ENCODE results near the gene HTR3B. TPM values are rescaled to one million over a fixed set of nuclear protein-coding genes. Genes with fewer than 3 reads are reported as not detected.

Gene HTR3B
- polyA plus RNA-seq, 1 donor (not counting 4 experiments of a cell fraction or from before 2014, with no cell fraction given), result not detected

DNA sequence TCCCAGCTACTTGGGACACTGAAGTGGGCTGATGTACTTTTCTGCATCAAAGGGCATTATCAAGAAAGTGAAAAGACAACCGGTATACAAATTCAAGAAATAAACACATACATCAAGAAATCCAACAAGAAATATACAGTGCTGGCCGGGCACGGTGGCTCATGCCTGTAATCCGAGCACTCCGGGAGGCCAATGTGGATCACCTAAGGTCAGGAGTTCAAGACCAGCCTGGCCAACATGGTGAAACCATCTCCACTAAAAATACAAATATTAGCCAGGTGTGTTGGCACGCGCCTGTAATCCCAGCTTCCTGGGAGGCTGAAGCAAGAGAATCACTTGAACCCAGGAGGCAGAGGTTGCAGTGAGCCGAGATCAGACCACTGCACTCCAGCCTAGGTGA, 38.7 kb upstream of the HTR3B start:
- TF ChIP-seq EZH2 (IDR thresholded peaks at IDR 0.05; ENCODE audit: low read length), result no peak
- TF ChIP-seq, protein P1, sequence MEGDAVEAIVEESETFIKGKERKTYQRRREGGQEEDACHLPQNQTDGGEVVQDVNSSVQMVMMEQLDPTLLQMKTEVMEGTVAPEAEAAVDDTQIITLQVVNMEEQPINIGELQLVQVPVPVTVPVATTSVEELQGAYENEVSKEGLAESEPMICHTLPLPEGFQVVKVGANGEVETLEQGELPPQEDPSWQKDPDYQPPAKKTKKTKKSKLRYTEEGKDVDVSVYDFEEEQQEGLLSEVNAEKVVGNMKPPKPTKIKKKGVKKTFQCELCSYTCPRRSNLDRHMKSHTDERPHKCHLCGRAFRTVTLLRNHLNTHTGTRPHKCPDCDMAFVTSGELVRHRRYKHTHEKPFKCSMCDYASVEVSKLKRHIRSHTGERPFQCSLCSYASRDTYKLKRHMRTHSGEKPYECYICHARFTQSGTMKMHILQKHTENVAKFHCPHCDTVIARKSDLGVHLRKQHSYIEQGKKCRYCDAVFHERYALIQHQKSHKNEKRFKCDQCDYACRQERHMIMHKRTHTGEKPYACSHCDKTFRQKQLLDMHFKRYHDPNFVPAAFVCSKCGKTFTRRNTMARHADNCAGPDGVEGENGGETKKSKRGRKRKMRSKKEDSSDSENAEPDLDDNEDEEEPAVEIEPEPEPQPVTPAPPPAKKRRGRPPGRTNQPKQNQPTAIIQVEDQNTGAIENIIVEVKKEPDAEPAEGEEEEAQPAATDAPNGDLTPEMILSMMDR (optimal IDR thresholded peaks at IDR 0.05 in 1 of 3, IDR thresholded peaks at IDR 0.05 in 1 of 3, conservative IDR thresholded peaks at IDR 0.05 in 1 of 3; ENCODE audit: extremely low read depth in 1 of 3, insufficient read depth in 2 of 3, low read length in 3 of 3), result no peak
- no peak overlapping the region for H3K4me2 ChIP-seq (ENCODE audit: control insufficient read depth, extremely low read depth, insufficient read depth, low read depth, low read length)
- DNase-seq (ENCODE audit: low read depth, low spot score) (no peak), FAIRE-seq (no peak)
- H3K9ac ChIP-seq (ENCODE audit: control insufficient read depth, extremely low read depth, insufficient read depth, low read length), result no peak overlapping the region
- H3K27me3 ChIP-seq (ENCODE audit: control insufficient read depth, extremely low read depth, insufficient read depth, low read length), result no peaks in the 10 kb centered on the region
- no peaks in the 10 kb centered on the region for H4K20me1 ChIP-seq (ENCODE audit: control insufficient read depth, extremely low read depth, insufficient read depth, low read length)
- H3K4me1 ChIP-seq (ENCODE audit: control insufficient read depth, extremely low read depth, insufficient read depth, low read length), result peaks cover 6% of the 10 kb centered on the region
- H3K36me3 ChIP-seq (ENCODE audit: control insufficient read depth in 2 of 2, extremely low read depth in 1 of 2, insufficient read depth in 2 of 2, low read length in 2 of 2), result peaks cover 0 to under 1% of the 10 kb centered on the region in 2 experiments
- H3K9me1 ChIP-seq (ENCODE audit: control insufficient read depth, extremely low read depth, insufficient read depth, low read length), result no peaks in the 10 kb centered on the region
- no peaks in the 10 kb centered on the region for H3K9me3 ChIP-seq (ENCODE audit: control insufficient read depth, low read depth, low read length)
- dilution Hi-C loops (cut with MboI; ENCODE audit: extremely low pct_ligation_motif_present, low sequenced_read_pairs), result no loop called here
- no peak overlapping the region for H3K27ac ChIP-seq (ENCODE audit: control insufficient read depth, insufficient read depth, low read length)
- H3K4me3 ChIP-seq (ENCODE audit: control insufficient read depth in 2 of 3, extremely low read depth in 1 of 3, insufficient read depth in 2 of 3, low read depth in 1 of 3, low read length in 3 of 3), result no peak overlapping the region
- H3K79me2 ChIP-seq (ENCODE audit: control insufficient read depth, insufficient read depth, low read length), result peaks cover 14% of the 10 kb centered on the region
- H2AFZ ChIP-seq (ENCODE audit: control insufficient read depth, low read length), result no peak overlapping the region

DNA sequence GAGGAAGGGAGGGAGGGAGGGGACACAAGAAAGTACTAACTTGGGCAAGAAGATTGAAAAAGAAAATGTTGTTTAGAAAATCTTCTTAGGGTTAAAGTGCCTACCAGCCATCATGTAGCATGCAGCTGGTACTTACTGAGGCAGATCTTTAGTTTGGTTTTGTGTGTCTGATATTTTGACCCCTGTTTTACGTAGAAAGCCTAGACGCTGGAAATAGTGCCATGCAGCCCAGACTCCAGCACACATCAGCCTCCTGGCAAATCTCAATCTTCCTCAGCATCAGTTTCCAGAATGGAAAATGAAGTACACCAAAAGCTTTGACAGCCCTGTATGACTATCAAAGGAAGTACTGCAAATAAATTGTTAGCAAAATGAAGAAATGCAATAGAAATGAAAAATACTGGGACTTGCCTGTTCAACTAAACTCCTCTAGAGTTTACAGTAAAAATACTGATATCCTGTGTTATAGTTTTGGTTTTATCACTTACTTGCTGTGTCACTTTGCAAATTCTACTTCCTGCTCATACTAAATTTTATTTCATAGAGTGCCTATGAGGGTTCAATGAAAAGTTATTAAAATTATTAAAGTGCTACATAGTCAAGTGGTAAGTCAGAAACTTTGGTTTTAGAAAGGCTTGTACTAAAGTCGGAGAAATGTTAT, 36.6 kb upstream of the HTR3B start:
- Histone ChIP-seq H3K27ac (ENCODE audit: control insufficient read depth, insufficient read depth, low read length) (no peak overlapping the region), H4K20me1 (ENCODE audit: control insufficient read depth, extremely low read depth, insufficient read depth, low read length) (no peaks in the 10 kb centered on the region), H2AFZ (ENCODE audit: control insufficient read depth, low read length) (no peak overlapping the region), H3K27me3 (ENCODE audit: control insufficient read depth, extremely low read depth, insufficient read depth, low read length) (no peaks in the 10 kb centered on the region), H3K9me3 (ENCODE audit: control insufficient read depth, low read depth, low read length) (no peaks in the 10 kb centered on the region), H3K36me3 (ENCODE audit: control insufficient read depth in 2 of 2, extremely low read depth in 1 of 2, insufficient read depth in 2 of 2, low read length in 2 of 2) (peaks cover 0 to 1% of the 10 kb centered on the region in 2 experiments), H3K9me1 (ENCODE audit: control insufficient read depth, extremely low read depth, insufficient read depth, low read length) (no peaks in the 10 kb centered on the region), H3K4me3 (ENCODE audit: control insufficient read depth in 2 of 3, extremely low read depth in 1 of 3, insufficient read depth in 2 of 3, low read depth in 1 of 3, low read length in 3 of 3) (no peak overlapping the region), H3K4me1 (ENCODE audit: control insufficient read depth, extremely low read depth, insufficient read depth, low read length) (no peaks in the 10 kb centered on the region), H3K9ac (ENCODE audit: control insufficient read depth, extremely low read depth, insufficient read depth, low read length) (no peak overlapping the region), H3K79me2 (ENCODE audit: control insufficient read depth, insufficient read depth, low read length) (peaks cover 11% of the 10 kb centered on the region), H3K4me2 (ENCODE audit: control insufficient read depth, extremely low read depth, insufficient read depth, low read depth, low read length) (no peak overlapping the region)
- no peak for DNase-seq (ENCODE audit: low read depth, low spot score)
- dilution Hi-C loops (cut with MboI; ENCODE audit: extremely low pct_ligation_motif_present, low sequenced_read_pairs), result no loop called here
- no peak for FAIRE-seq
- TF ChIP-seq EZH2 (IDR thresholded peaks at IDR 0.05; ENCODE audit: low read length), result no peak
- TF ChIP-seq, protein P1 (optimal IDR thresholded peaks at IDR 0.05 in 1 of 3, IDR thresholded peaks at IDR 0.05 in 1 of 3, conservative IDR thresholded peaks at IDR 0.05 in 1 of 3; ENCODE audit: extremely low read depth in 1 of 3, insufficient read depth in 2 of 3, low read length in 3 of 3), result no peak

Data from keratinocyte (primary cell).